Measurements from ENCODE around the gene PIGS. TPM values are rescaled to one million over a fixed set of nuclear protein-coding genes. Genes with fewer than 3 reads are reported as not detected.

Gene PIGS
- total and polyA plus RNA-seq, 2 of the 4 experiments (the other 2 are of a cell fraction) = 28.7 to 78.9 TPM

DNA sequence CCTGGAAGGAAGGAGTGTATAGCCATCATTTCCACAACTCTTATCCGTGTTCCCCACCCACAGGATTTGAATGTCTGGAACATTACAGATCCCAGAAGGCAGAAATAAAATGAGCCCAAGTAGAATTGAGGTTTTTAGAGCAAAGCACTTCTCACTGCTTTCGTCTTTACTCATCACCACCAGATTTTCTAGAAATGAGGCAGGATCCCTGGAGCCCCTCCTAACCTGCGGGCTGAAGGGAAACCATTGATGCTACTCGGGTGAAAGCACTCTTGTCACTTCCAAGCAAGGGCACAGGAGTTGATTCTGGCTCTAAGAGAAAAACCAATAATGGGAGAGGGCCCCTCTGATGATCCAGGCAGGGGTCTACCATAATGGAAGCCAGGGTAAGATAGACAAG is 8.2 kb upstream of the PIGS start:
- in situ Hi-C loops (cut with MboI; ENCODE audit: low sequenced_read_pairs) = no loop called here
- no TSS peak for BruUV-seq (replicated peaks)
- intact Hi-C loops (cut with micrococcal nuclease) = no loop called here
- H3K79me1 ChIP-seq (ENCODE audit: low read depth in 1 of 2, low read length in 2 of 2) = peaks cover 4 to 11% of the 10 kb centered on the region in 2 experiments; a peak in 2 of 4 replicates
- H3K27ac ChIP-seq (ENCODE audit: insufficient read depth, low read length) = no peak overlapping the region
- DNase-seq (no peak), ATAC-seq (ENCODE audit: low read depth) (no peak)
- H2BK20ac ChIP-seq (ENCODE audit: low read depth, low read length) = no peak overlapping the region
- dilution Hi-C loops (cut with HindIII; ENCODE audit: low sequenced_read_pairs, unreplicated experiment) = no loop called here
- no peak overlapping the region for H4K5ac ChIP-seq (ENCODE audit: low read depth, low read length)
- H4K91ac ChIP-seq (ENCODE audit: insufficient read depth, low read depth, low read length) = no peak overlapping the region
- H2AK9ac ChIP-seq (replicated peaks; ENCODE audit: low read depth, low read length, poor library complexity) = no peak overlapping the region
- H2AFZ ChIP-seq (replicated peaks; ENCODE audit: low read length, poor library complexity) = no peak overlapping the region
- peaks cover 20% of the 10 kb centered on the region for H3K36me3 ChIP-seq (ENCODE audit: control insufficient read depth, insufficient read depth, low read length)
- no peak overlapping the region for H2BK5ac ChIP-seq (ENCODE audit: low read depth, low read length, poor library complexity, severe bottlenecking)
- no peaks in the 10 kb centered on the region for H3K9me3 ChIP-seq (ENCODE audit: control insufficient read depth, insufficient read depth, low read length)
- ChIA-PET CTCF (no interaction called here), POLR2A (ENCODE audit: unreplicated experiment) (no interaction called here)
- H2BK120ac ChIP-seq (ENCODE audit: low read depth, low read length) = no peak overlapping the region
- no peak overlapping the region for H3K4ac ChIP-seq (ENCODE audit: low read depth, low read length)
- no peak overlapping the region for H4K8ac ChIP-seq (ENCODE audit: low read depth in 2 of 2, low read length in 2 of 2)
- no peaks in the 10 kb centered on the region for H4K20me1 ChIP-seq (ENCODE audit: insufficient read depth, low read length)
- TF ChIP-seq, protein P1, sequence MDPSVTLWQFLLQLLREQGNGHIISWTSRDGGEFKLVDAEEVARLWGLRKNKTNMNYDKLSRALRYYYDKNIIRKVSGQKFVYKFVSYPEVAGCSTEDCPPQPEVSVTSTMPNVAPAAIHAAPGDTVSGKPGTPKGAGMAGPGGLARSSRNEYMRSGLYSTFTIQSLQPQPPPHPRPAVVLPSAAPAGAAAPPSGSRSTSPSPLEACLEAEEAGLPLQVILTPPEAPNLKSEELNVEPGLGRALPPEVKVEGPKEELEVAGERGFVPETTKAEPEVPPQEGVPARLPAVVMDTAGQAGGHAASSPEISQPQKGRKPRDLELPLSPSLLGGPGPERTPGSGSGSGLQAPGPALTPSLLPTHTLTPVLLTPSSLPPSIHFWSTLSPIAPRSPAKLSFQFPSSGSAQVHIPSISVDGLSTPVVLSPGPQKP (IDR thresholded peaks at IDR 0.05; ENCODE audit: borderline replicate concordance, low read depth, low read length) = no peak
- TF ChIP-seq USF2 (IDR thresholded peaks at IDR 0.05; ENCODE audit: low read depth, low read length) = no peak
- no peak for TF ChIP-seq MAZ (IDR thresholded peaks at IDR 0.05; ENCODE audit: borderline replicate concordance, low read depth, low read length)
- TF ChIP-seq SMC3 (IDR thresholded peaks at IDR 0.05; ENCODE audit: low read depth, low read length) = no peak
- TF ChIP-seq FOS (IDR thresholded peaks at IDR 0.05; ENCODE audit: low read depth, low read length) = no peak
- no peak for TF ChIP-seq RCOR1 (IDR thresholded peaks at IDR 0.05; ENCODE audit: insufficient replicate concordance, low read length)
- TF ChIP-seq CHD1 (IDR thresholded peaks at IDR 0.05; ENCODE audit: low read depth, low read length) = no peak
- TF ChIP-seq CEBPB (IDR thresholded peaks at IDR 0.05; ENCODE audit: low read depth, low read length) = no peak
- TF ChIP-seq, protein P2, sequence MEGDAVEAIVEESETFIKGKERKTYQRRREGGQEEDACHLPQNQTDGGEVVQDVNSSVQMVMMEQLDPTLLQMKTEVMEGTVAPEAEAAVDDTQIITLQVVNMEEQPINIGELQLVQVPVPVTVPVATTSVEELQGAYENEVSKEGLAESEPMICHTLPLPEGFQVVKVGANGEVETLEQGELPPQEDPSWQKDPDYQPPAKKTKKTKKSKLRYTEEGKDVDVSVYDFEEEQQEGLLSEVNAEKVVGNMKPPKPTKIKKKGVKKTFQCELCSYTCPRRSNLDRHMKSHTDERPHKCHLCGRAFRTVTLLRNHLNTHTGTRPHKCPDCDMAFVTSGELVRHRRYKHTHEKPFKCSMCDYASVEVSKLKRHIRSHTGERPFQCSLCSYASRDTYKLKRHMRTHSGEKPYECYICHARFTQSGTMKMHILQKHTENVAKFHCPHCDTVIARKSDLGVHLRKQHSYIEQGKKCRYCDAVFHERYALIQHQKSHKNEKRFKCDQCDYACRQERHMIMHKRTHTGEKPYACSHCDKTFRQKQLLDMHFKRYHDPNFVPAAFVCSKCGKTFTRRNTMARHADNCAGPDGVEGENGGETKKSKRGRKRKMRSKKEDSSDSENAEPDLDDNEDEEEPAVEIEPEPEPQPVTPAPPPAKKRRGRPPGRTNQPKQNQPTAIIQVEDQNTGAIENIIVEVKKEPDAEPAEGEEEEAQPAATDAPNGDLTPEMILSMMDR (conservative IDR thresholded peaks at IDR 0.05; ENCODE audit: low read depth, low read length) = no peak
- no peak for TF ChIP-seq RFX5 (IDR thresholded peaks at IDR 0.05; ENCODE audit: low read depth, low read length)
- TF ChIP-seq BHLHE40 (IDR thresholded peaks at IDR 0.05; ENCODE audit: low read depth, low read length) = no peak
- TF ChIP-seq POLR2A (IDR thresholded peaks at IDR 0.05; ENCODE audit: low read depth, low read length) = no peak
- no peak for TF ChIP-seq RAD21 (IDR thresholded peaks at IDR 0.05; ENCODE audit: low read length)
- no peak for TF ChIP-seq MAFK (IDR thresholded peaks at IDR 0.05; ENCODE audit: low read depth, low read length)
- TF ChIP-seq NFE2L2 (IDR thresholded peaks at IDR 0.05; ENCODE audit: low read depth, low read length) = no peak
- TF ChIP-seq MXI1 (IDR thresholded peaks at IDR 0.05; ENCODE audit: borderline replicate concordance, low read depth, low read length) = no peak
- no peak overlapping the region for H3K4me3 ChIP-seq (ENCODE audit: insufficient read depth, low read depth, low read length)
- no peak overlapping the region for H3K4me2 ChIP-seq (ENCODE audit: low read depth, low read length)
- peaks cover 6% of the 10 kb centered on the region; the same call in 1 of the 2 replicates for H3K4me1 ChIP-seq (ENCODE audit: control insufficient read depth, insufficient read depth, low read length)
- 83% methylated on average over 2 of the region's 4 CpGs; no CpG with 5 or more reads in 1 of the 2 experiments for WGBS, 2 experiments (ENCODE audit: extremely low coverage in 2 of 2, insufficient read length in 1 of 2)
- H2BK15ac ChIP-seq (ENCODE audit: low read depth, low read length) = no peak overlapping the region
- H3K18ac ChIP-seq (ENCODE audit: low read depth, low read length) = no peak overlapping the region
- H3K27me3 ChIP-seq (ENCODE audit: control insufficient read depth, insufficient read depth, low read length) = no peaks in the 10 kb centered on the region
- no peak overlapping the region for H3K56ac ChIP-seq (ENCODE audit: extremely low read depth, insufficient read depth, low read length)
- H3K9me1 ChIP-seq (ENCODE audit: insufficient read depth, low read length) = peaks cover 11% of the 10 kb centered on the region
- H3K9ac ChIP-seq (ENCODE audit: low read depth, low read length) = no peak overlapping the region
- H2AK5ac ChIP-seq (ENCODE audit: low read depth, low read length) = no peak overlapping the region
- no peak overlapping the region for H3K14ac ChIP-seq (replicated peaks; ENCODE audit: low read depth, low read length)
- no peak overlapping the region for H3K23ac ChIP-seq (ENCODE audit: low read depth, low read length)

All from IMR-90 (cell line).